A172 (cell line): ENCODE results near the gene TMEM53. TPM values are rescaled to one million over a fixed set of nuclear protein-coding genes. Genes with fewer than 3 reads are reported as not detected.

ENCODE experiments used
- DNase-seq: peaks from one replicate; pipeline ENCODE4 v3.0.0-alpha.2; 2015; ENCODE audit warnings: low spot score
- total RNA-seq: library from RNA; depleted of rRNA; stranded (reverse); fragments of >200 nt; shearing (Covaris generic); gene quantifications from 2 replicates; pipeline ENCODE4 v1.2.3, GENCODE V29; 2014

TMEM53 gene
- total RNA-seq, 1 experiment from 2014 or later, result 3.7 TPM

- no peak for DNase-seq
Measured at GRCh38 chr1:44647896-44648295, 26.4 kb downstream of the TMEM53 start.

GRCh38 chr1:44646261-44647110, 27.8 kb downstream of the TMEM53 start:
- DNase-seq, result peak; percentile 71

GRCh38 chr1:44645476-44646244, 28.6 kb downstream of the TMEM53 start:
- DNase-seq, result peak; percentile 47

GRCh38 chr1:44644806-44645205, 29.5 kb downstream of the TMEM53 start:
- no peak for DNase-seq

GRCh38 chr1:44643721-44644334, 30.5 kb downstream of the TMEM53 start:
- DNase-seq, result no peak

- no peak for DNase-seq
Measured at GRCh38 chr1:44642925-44643324, 31.4 kb downstream of the TMEM53 start.

- no peak for DNase-seq
Measured at GRCh38 chr1:44642255-44642654, 32.0 kb downstream of the TMEM53 start.

GRCh38 chr1:44641126-44642102, 32.9 kb downstream of the TMEM53 start:
- no peak for DNase-seq

GRCh38 chr1:44640200-44640853, 34.0 kb downstream of the TMEM53 start:
- DNase-seq, result no peak

GRCh38 chr1:44637702-44638411, 36.4 kb downstream of the TMEM53 start:
- no peak for DNase-seq

- peak; percentile 61 for DNase-seq
Measured at GRCh38 chr1:44636688-44637598, 37.3 kb downstream of the TMEM53 start.

- no peak for DNase-seq
Measured at GRCh38 chr1:44636083-44636687, 38.1 kb downstream of the TMEM53 start.

- DNase-seq, result no peak
Measured at GRCh38 chr1:44635439-44635838, 38.8 kb downstream of the TMEM53 start.

GRCh38 chr1:44634606-44635189, 39.6 kb downstream of the TMEM53 start:
- no peak for DNase-seq

- no peak for DNase-seq
Measured at GRCh38 chr1:44632598-44632997, 41.7 kb downstream of the TMEM53 start.

- peak; percentile 68 for DNase-seq
Measured at GRCh38 chr1:44631647-44632539, 42.4 kb downstream of the TMEM53 start.

- DNase-seq, result no peak
Measured at GRCh38 chr1:44631333-44631646, 43.0 kb downstream of the TMEM53 start.
